Aorta (tissue), 5 donors: Measurements from ENCODE around the gene RAB35. TPM values are rescaled to one million over a fixed set of nuclear protein-coding genes. Genes with fewer than 3 reads are reported as not detected.

Experiments used
- ATAC-seq: fragments of 200-7000 bp; cut with Tn5 transposase; one replicate; pipeline ENCODE4 v1.9.1; 2022; ENCODE audit warnings: moderate library complexity; ENCODE audit not compliant: low FRiP score
- DNase-seq, 2 donors: peaks; one replicate each; pipeline ENCODE4 v3.0.0-alpha.2; 2020
- H3K27ac ChIP-seq, 2 donors: one replicate each; pipeline ENCODE4 v1.5.1; 2013; ENCODE audit warnings: low read length in 2 of 2, mild to moderate bottlenecking in 2 of 2, moderate library complexity in 2 of 2, control low read depth in 1 of 2, inconsistent platforms in 1 of 2, low read depth in 1 of 2
- H3K27me3 ChIP-seq, 2 donors: one replicate each; pipeline ENCODE4 v1.6.1; 2013; ENCODE audit warnings: control low read depth in 1 of 2, low read length in 1 of 2, mild to moderate bottlenecking in 1 of 2, moderate library complexity in 1 of 2; ENCODE audit not compliant: insufficient read depth in 2 of 2, control insufficient read depth in 1 of 2
- H3K36me3 ChIP-seq, 2 donors: one replicate each; pipeline ENCODE4 v1.6.1; 2013; ENCODE audit warnings: control low read depth in 1 of 2, low read length in 1 of 2, mild to moderate bottlenecking in 1 of 2; ENCODE audit not compliant: insufficient read depth in 2 of 2, control insufficient read depth in 1 of 2
- H3K4me1 ChIP-seq, 2 donors: one replicate each; pipeline ENCODE4 v1.6.1; 2013; ENCODE audit warnings: low read length in 2 of 2, control low read depth in 1 of 2, mild to moderate bottlenecking in 1 of 2, moderate library complexity in 1 of 2; ENCODE audit not compliant: insufficient read depth in 2 of 2, control insufficient read depth in 1 of 2
- H3K4me3 ChIP-seq, 2 donors: one replicate each; pipeline ENCODE4 v1.5.1; 2013; ENCODE audit warnings: low read length in 2 of 2, control low read depth in 1 of 2, mild to moderate bottlenecking in 1 of 2
- H3K9me3 ChIP-seq: one replicate; pipeline ENCODE4 v1.6.1; 2013; ENCODE audit warnings: mild to moderate bottlenecking, low read length; ENCODE audit not compliant: control insufficient read depth
- WGBS, 2 donors: extraction: QIAGEN DNeasy Blood & Tissue Kit; methylation state at CpG; one replicate each; pipeline ENCODE4 v1.1.7; 2013; 5-methylcytosine and 5-hydroxymethylcytosine counted together
- intact Hi-C, 2 donors: fragments of 100-400 bp; cut with DNase I; formaldehyde crosslinking; loops; one replicate each; pipeline versions ENCODE4 v1.14.2 to v1.15.0; 2022
- polyA plus RNA-seq, 2 donors: library from polyadenylated mRNA; stranded (reverse); fragments of 200-250 nt; gene quantifications; one replicate each; pipeline ENCODE4 v1.2.3, GENCODE V29; 2013
- total RNA-seq, 2 donors: library from RNA; stranded (reverse); fragmentation: NEBNext Ultra II Directional; extraction: Animal tissue kit (Norgen Biotek cat#: 25700); gene quantifications; one replicate each; pipeline ENCODE4 v1.2.1, GENCODE V29; 2021
- donor health status: healthy with polysubstance abuse.
- donor health status: Bipolar disorder and iron deficiency.
- donor health status: DM: no; HTN: no; CAD: no.
- donor health status: DM: no; HTN: no; CAD: no.
- donor health status: DM: yes; HTN: yes; CAD: no.

The RAB35 gene
- total and polyA plus RNA-seq, 4 donors, result 15.7 to 52.6 (median 35.5) TPM

GRCh38 chr12:120076651-120077050, 39.9 kb downstream of the RAB35 start:
- ATAC-seq (no peak), DNase-seq (peak in 1 of 2 donors; percentile 41)
- no peak overlapping the region for H3K27ac ChIP-seq
- H3K4me3 ChIP-seq, result no peak overlapping the region
- no peaks in the 10 kb centered on the region for H3K9me3 ChIP-seq
- intact Hi-C loops, result no loop called here
- 95 to 98% methylated on average over 6 of the region's 6 CpGs for WGBS, 2 donors
- H3K36me3 ChIP-seq, result no peaks in the 10 kb centered on the region
- no peaks in the 10 kb centered on the region for H3K4me1 ChIP-seq
- no peaks in the 10 kb centered on the region for H3K27me3 ChIP-seq

GRCh38 chr12:120075034-120075616, 41.4 kb downstream of the RAB35 start:
- Histone ChIP-seq H3K27me3 (no peaks in the 10 kb centered on the region), H3K36me3 (no peaks in the 10 kb centered on the region), H3K9me3 (no peaks in the 10 kb centered on the region), H3K4me1 (no peaks in the 10 kb centered on the region), H3K4me3 (no peak overlapping the region), H3K27ac (no peak overlapping the region)
- ATAC-seq (no peak), DNase-seq (no peak)
- 86% methylated on average over 7 of the region's 7 CpGs for WGBS, 2 donors
- intact Hi-C loops, result no loop called here

- no peak for ATAC-seq
- 86 to 87% methylated on average over 18 of the region's 18 CpGs for WGBS, 2 donors
- Histone ChIP-seq H3K27ac (no peak overlapping the region), H3K4me1 (no peaks in the 10 kb centered on the region), H3K27me3 (no peaks in the 10 kb centered on the region), H3K4me3 (no peak overlapping the region), H3K36me3 (no peaks in the 10 kb centered on the region), H3K9me3 (no peaks in the 10 kb centered on the region)
- intact Hi-C loops, result no loop called here
- peak in 1 of 2 donors; percentile 71 for DNase-seq
Measured at GRCh38 chr12:120072472-120073249, 43.9 kb downstream of the RAB35 start.

GRCh38 chr12:120071493-120072020, 45.0 kb downstream of the RAB35 start:
- Histone ChIP-seq H3K9me3 (no peaks in the 10 kb centered on the region), H3K4me3 (no peak overlapping the region), H3K36me3 (no peaks in the 10 kb centered on the region), H3K4me1 (no peaks in the 10 kb centered on the region), H3K27me3 (no peaks in the 10 kb centered on the region), H3K27ac (no peak overlapping the region)
- WGBS, 2 donors, result 93 to 94% methylated on average over 6 of the region's 6 CpGs
- intact Hi-C loops, result no loop called here
- no peak for ATAC-seq
- peak in 1 of 2 donors; percentile 15 for DNase-seq

GRCh38 chr12:120069278-120069677, 47.3 kb downstream of the RAB35 start:
- H3K27me3 ChIP-seq, result no peaks in the 10 kb centered on the region
- intact Hi-C loops, result no loop called here
- H3K27ac ChIP-seq, result no peak overlapping the region
- no peaks in the 10 kb centered on the region for H3K9me3 ChIP-seq
- no peak overlapping the region for H3K4me3 ChIP-seq
- DNase-seq (peak in 1 of 2 donors; percentile 11), ATAC-seq (no peak)
- 63 to 68% methylated on average over 5 of the region's 5 CpGs for WGBS, 2 donors
- H3K36me3 ChIP-seq, result no peaks in the 10 kb centered on the region
- H3K4me1 ChIP-seq, result no peaks in the 10 kb centered on the region

GRCh38 chr12:120067901-120068300, 48.7 kb downstream of the RAB35 start:
- intact Hi-C loops, result no loop called here
- Histone ChIP-seq H3K27me3 (no peaks in the 10 kb centered on the region), H3K9me3 (no peaks in the 10 kb centered on the region), H3K4me3 (no peak overlapping the region), H3K36me3 (no peaks in the 10 kb centered on the region), H3K27ac (no peak overlapping the region), H3K4me1 (no peaks in the 10 kb centered on the region)
- DNase-seq (no peak), ATAC-seq (no peak)
- 62 to 63% methylated on average over 3 of the region's 3 CpGs for WGBS, 2 donors

GRCh38 chr12:120067084-120067869, 49.3 kb downstream of the RAB35 start:
- DNase-seq, result no peak
- ATAC-seq, result no peak
- Histone ChIP-seq H3K4me3 (no peak overlapping the region), H3K27ac (no peak overlapping the region), H3K36me3 (no peaks in the 10 kb centered on the region), H3K27me3 (no peaks in the 10 kb centered on the region), H3K4me1 (no peaks in the 10 kb centered on the region), H3K9me3 (no peaks in the 10 kb centered on the region)
- intact Hi-C loops, result no loop called here
- WGBS, 2 donors, result 84 to 89% methylated on average over 3 of the region's 3 CpGs

- Histone ChIP-seq H3K4me1 (no peaks in the 10 kb centered on the region), H3K27ac (no peak overlapping the region), H3K9me3 (no peaks in the 10 kb centered on the region), H3K27me3 (no peaks in the 10 kb centered on the region), H3K4me3 (no peak overlapping the region), H3K36me3 (no peaks in the 10 kb centered on the region)
- no peak for DNase-seq
- 83 to 88% methylated on average over 2 of the region's 2 CpGs for WGBS, 2 donors
- ATAC-seq, result no peak
- intact Hi-C loops, result no loop called here
Measured at GRCh38 chr12:120066341-120066740, 50.2 kb downstream of the RAB35 start.
